Measurements from ENCODE around the gene PSD2. TPM values are rescaled to one million over a fixed set of nuclear protein-coding genes. Genes with fewer than 3 reads are reported as not detected.

PSD2 gene
- total and polyA plus RNA-seq, 2 donors: 0.82 to 0.90 TPM

DNA sequence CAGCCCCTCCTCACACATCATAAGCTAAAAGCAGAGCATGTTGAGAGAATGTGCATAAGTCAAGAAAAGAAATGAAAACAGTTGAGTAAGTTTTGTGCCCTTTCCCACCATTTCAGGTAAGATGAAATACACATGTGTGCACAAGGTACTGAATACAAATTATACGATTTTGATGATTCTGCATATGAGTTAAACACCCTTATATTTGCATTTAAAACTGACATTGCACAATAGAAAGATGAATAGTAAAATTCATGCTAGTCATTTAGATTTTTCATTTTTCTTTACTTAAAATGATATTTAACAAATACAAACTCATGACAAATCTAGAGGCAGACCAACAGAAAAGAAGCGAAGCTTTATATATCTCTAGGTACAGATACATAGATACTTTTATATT lies 24.9 kb upstream of the PSD2 start:
- WGBS: 95% methylated on average over 2 of the region's 2 CpGs
- Histone ChIP-seq H3K27ac (ENCODE audit: low read depth in 1 of 2, low read length in 1 of 2) (no peak overlapping the region), H3K4me1 (ENCODE audit: control insufficient read depth in 2 of 2, insufficient read depth in 2 of 2, low read length in 2 of 2) (peaks cover 0 to 8% of the 10 kb centered on the region in 2 donors), H3K9me3 (ENCODE audit: control insufficient read depth in 2 of 2, insufficient read depth in 1 of 2, low read length in 1 of 2) (no peaks in the 10 kb centered on the region), H3K36me3 (ENCODE audit: control insufficient read depth in 2 of 2, insufficient read depth in 2 of 2, low read length in 1 of 2) (no peaks in the 10 kb centered on the region), H3K4me3 (ENCODE audit: low read length in 2 of 2) (no peak overlapping the region), H3K27me3 (ENCODE audit: control insufficient read depth in 2 of 2, insufficient read depth in 1 of 2, low read length in 1 of 2) (peaks cover 0 to 10% of the 10 kb centered on the region in 2 donors)
- DNase-seq (ENCODE audit: low read depth in 6 of 9, low spot score in 9 of 9): no peak

GRCh38 chr5:139772089-139772791 lies 23.4 kb upstream of the PSD2 start:
- 97% methylated on average over 8 of the region's 8 CpGs for WGBS

DNA sequence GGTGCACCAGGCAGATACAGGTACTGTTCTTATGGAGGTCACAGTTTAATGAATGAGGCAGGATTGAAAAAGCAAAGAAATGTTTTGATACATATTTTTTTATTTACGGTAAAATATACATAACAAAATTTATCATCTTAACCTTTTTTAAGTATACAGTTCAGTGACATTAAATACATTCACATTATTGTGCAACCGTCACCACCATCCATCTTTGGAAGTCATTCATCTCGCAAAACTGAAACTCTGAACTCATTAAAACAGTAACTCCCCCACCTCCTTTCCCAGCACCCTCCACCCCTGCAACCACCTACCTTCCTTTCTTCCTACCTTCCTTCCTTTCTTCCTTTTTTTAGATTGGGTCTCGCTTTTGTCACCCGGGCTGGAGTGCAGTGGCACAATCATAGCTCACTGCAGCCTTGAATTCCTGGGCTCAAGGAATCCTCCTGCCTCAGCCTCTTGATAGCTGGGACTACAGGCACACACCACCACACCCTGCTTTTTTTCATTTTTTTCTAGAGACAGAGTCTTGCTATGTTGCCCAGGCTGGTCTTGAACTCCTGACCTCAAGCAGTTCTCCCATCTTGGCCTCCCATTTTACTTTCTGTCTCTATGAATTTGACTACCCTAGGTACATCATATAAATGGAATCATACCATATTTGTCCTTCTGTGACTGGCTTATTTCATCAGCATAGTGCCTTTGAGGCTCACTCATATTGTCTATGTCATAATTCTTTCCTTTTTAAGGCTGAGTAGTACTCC lies 22.5 kb upstream of the PSD2 start:
- Histone ChIP-seq H3K9me3 (ENCODE audit: control insufficient read depth in 2 of 2, insufficient read depth in 1 of 2, low read length in 1 of 2) (no peaks in the 10 kb centered on the region), H3K27ac (ENCODE audit: low read depth in 1 of 2, low read length in 1 of 2) (no peak overlapping the region), H3K27me3 (ENCODE audit: control insufficient read depth in 2 of 2, insufficient read depth in 1 of 2, low read length in 1 of 2) (peaks cover 0 to 15% of the 10 kb centered on the region in 2 donors), H3K4me1 (ENCODE audit: control insufficient read depth in 2 of 2, insufficient read depth in 2 of 2, low read length in 2 of 2) (peaks cover 0 to 3% of the 10 kb centered on the region in 2 donors), H3K36me3 (ENCODE audit: control insufficient read depth in 2 of 2, insufficient read depth in 2 of 2, low read length in 1 of 2) (no peaks in the 10 kb centered on the region), H3K4me3 (ENCODE audit: low read length in 2 of 2) (no peak overlapping the region)
- WGBS: 88% methylated on average over 5 of the region's 5 CpGs
- no peak for DNase-seq (ENCODE audit: low read depth in 6 of 9, low spot score in 9 of 9)

More at GRCh38 chr5:139772089-139772791, 23.4 kb upstream of the PSD2 start:
- Histone ChIP-seq H3K27ac (ENCODE audit: low read depth in 1 of 2, low read length in 1 of 2) (no peak overlapping the region), H3K9me3 (ENCODE audit: control insufficient read depth in 2 of 2, insufficient read depth in 1 of 2, low read length in 1 of 2) (no peaks in the 10 kb centered on the region), H3K27me3 (ENCODE audit: control insufficient read depth in 2 of 2, insufficient read depth in 1 of 2, low read length in 1 of 2) (peaks cover 0 to 13% of the 10 kb centered on the region in 2 donors), H3K4me3 (ENCODE audit: low read length in 2 of 2) (no peak overlapping the region), H3K4me1 (ENCODE audit: control insufficient read depth in 2 of 2, insufficient read depth in 2 of 2, low read length in 2 of 2) (peaks cover 0 to 3% of the 10 kb centered on the region in 2 donors), H3K36me3 (ENCODE audit: control insufficient read depth in 2 of 2, insufficient read depth in 2 of 2, low read length in 1 of 2) (no peaks in the 10 kb centered on the region)
- no peak for DNase-seq (ENCODE audit: low read depth in 6 of 9, low spot score in 9 of 9)

GRCh38 chr5:139774980-139775661 lies 20.5 kb upstream of the PSD2 start:
- Histone ChIP-seq H3K9me3 (ENCODE audit: control insufficient read depth in 2 of 2, insufficient read depth in 1 of 2, low read length in 1 of 2) (no peaks in the 10 kb centered on the region), H3K27me3 (ENCODE audit: control insufficient read depth in 2 of 2, insufficient read depth in 1 of 2, low read length in 1 of 2) (peaks cover 0 to 17% of the 10 kb centered on the region in 2 donors), H3K27ac (ENCODE audit: low read depth in 1 of 2, low read length in 1 of 2) (no peak overlapping the region), H3K36me3 (ENCODE audit: control insufficient read depth in 2 of 2, insufficient read depth in 2 of 2, low read length in 1 of 2) (no peaks in the 10 kb centered on the region), H3K4me3 (ENCODE audit: low read length in 2 of 2) (no peak overlapping the region), H3K4me1 (ENCODE audit: control insufficient read depth in 2 of 2, insufficient read depth in 2 of 2, low read length in 2 of 2) (peaks cover 0 to 3% of the 10 kb centered on the region in 2 donors)
- DNase-seq (ENCODE audit: low read depth in 6 of 9, low spot score in 9 of 9): peak in 6 of 9 donors; percentile 50 to 73 (median 61)
- 25% methylated on average over 32 of the region's 32 CpGs for WGBS

GRCh38 chr5:139775872-139776271 lies 19.7 kb upstream of the PSD2 start:
- Histone ChIP-seq H3K9me3 (ENCODE audit: control insufficient read depth in 2 of 2, insufficient read depth in 1 of 2, low read length in 1 of 2) (no peaks in the 10 kb centered on the region), H3K4me3 (ENCODE audit: low read length in 2 of 2) (no peak overlapping the region), H3K27ac (ENCODE audit: low read depth in 1 of 2, low read length in 1 of 2) (no peak overlapping the region), H3K27me3 (ENCODE audit: control insufficient read depth in 2 of 2, insufficient read depth in 1 of 2, low read length in 1 of 2) (peaks cover 0 to 17% of the 10 kb centered on the region in 2 donors), H3K4me1 (ENCODE audit: control insufficient read depth in 2 of 2, insufficient read depth in 2 of 2, low read length in 2 of 2) (peaks cover 0 to 3% of the 10 kb centered on the region in 2 donors), H3K36me3 (ENCODE audit: control insufficient read depth in 2 of 2, insufficient read depth in 2 of 2, low read length in 1 of 2) (no peaks in the 10 kb centered on the region)
- DNase-seq (ENCODE audit: low read depth in 6 of 9, low spot score in 9 of 9): no peak
- WGBS: 96% methylated on average over 7 of the region's 7 CpGs

- peaks cover 0 to 17% of the 10 kb centered on the region in 2 donors for H3K27me3 ChIP-seq (ENCODE audit: control insufficient read depth in 2 of 2, insufficient read depth in 1 of 2, low read length in 1 of 2)
- no peaks in the 10 kb centered on the region for H3K9me3 ChIP-seq (ENCODE audit: control insufficient read depth in 2 of 2, insufficient read depth in 1 of 2, low read length in 1 of 2)
- H3K4me1 ChIP-seq (ENCODE audit: control insufficient read depth in 2 of 2, insufficient read depth in 2 of 2, low read length in 2 of 2): peaks cover 0 to 3% of the 10 kb centered on the region in 2 donors
- 94% methylated on average over 1 of the region's 1 CpG for WGBS
- no peak for DNase-seq (ENCODE audit: low read depth in 6 of 9, low spot score in 9 of 9)
- no peaks in the 10 kb centered on the region for H3K36me3 ChIP-seq (ENCODE audit: control insufficient read depth in 2 of 2, insufficient read depth in 2 of 2, low read length in 1 of 2)
- H3K4me3 ChIP-seq (ENCODE audit: low read length in 2 of 2): no peak overlapping the region
- H3K27ac ChIP-seq (ENCODE audit: low read depth in 1 of 2, low read length in 1 of 2): no peak overlapping the region
Measured at GRCh38 chr5:139776861-139777260, 18.7 kb upstream of the PSD2 start.

DNA sequence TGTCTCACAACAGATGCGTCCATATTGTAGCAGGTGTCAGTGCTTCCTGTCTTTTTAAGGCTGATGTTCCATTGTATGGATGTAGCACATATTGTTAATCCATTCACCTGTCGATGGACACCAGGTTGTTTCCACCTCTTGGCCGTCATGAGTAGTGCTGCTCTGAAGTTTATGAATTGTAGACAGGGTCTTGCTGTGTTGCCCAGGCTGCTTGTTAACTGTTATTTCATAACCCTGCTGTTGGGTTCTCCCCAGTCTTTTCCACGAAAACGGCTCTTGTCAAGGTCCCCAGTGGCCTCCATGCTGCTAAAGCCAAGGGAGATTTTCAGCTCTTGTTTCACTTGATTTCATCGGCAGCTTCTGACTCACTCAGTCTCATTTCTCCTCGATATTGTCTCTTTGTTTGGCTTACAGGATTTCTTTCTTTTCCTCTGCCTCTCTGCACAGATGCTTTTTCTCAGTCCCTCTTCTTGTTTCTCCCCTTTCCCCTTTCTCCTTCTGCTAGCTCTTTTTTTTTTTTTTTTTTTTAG lies 12.1 kb upstream of the PSD2 start:
- no peaks in the 10 kb centered on the region for H3K36me3 ChIP-seq (ENCODE audit: control insufficient read depth in 2 of 2, insufficient read depth in 2 of 2, low read length in 1 of 2)
- H3K9me3 ChIP-seq (ENCODE audit: control insufficient read depth in 2 of 2, insufficient read depth in 1 of 2, low read length in 1 of 2): peaks cover 0 to 3% of the 10 kb centered on the region in 2 donors
- no peak overlapping the region for H3K4me3 ChIP-seq (ENCODE audit: low read length in 2 of 2)
- DNase-seq (ENCODE audit: low read depth in 6 of 9, low spot score in 9 of 9): no peak
- WGBS: 92% methylated on average over 7 of the region's 7 CpGs
- H3K4me1 ChIP-seq (ENCODE audit: control insufficient read depth in 2 of 2, insufficient read depth in 2 of 2, low read length in 2 of 2): peaks cover 0 to 7% of the 10 kb centered on the region in 2 donors
- H3K27me3 ChIP-seq (ENCODE audit: control insufficient read depth in 2 of 2, insufficient read depth in 1 of 2, low read length in 1 of 2): peaks cover 5 to 38% of the 10 kb centered on the region in 2 donors
- H3K27ac ChIP-seq (ENCODE audit: low read depth in 1 of 2, low read length in 1 of 2): no peak overlapping the region

DNA sequence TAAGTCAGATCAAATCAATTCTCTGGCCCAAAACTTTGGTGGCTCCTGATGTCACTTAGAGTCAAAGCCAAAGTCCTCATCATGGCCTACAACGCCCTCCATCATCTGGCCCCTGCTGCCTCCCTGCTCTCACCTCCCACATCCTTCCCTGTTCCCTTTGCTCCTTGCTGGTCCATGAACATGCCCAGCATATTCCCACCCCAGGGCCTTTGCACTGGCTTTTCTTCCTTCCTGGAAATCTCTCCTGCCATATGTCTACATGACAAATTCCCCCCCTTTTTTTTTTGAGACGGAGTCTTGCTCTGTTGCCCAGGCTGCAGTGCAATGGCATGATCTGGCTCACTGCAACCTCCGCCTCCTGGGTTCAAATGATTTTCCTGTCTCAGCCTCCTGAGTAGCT lies 11.1 kb upstream of the PSD2 start:
- Histone ChIP-seq H3K4me3 (ENCODE audit: low read length in 2 of 2) (no peak overlapping the region), H3K9me3 (ENCODE audit: control insufficient read depth in 2 of 2, insufficient read depth in 1 of 2, low read length in 1 of 2) (peaks cover 0 to 3% of the 10 kb centered on the region in 2 donors), H3K27ac (ENCODE audit: low read depth in 1 of 2, low read length in 1 of 2) (no peak overlapping the region), H3K36me3 (ENCODE audit: control insufficient read depth in 2 of 2, insufficient read depth in 2 of 2, low read length in 1 of 2) (no peaks in the 10 kb centered on the region), H3K4me1 (ENCODE audit: control insufficient read depth in 2 of 2, insufficient read depth in 2 of 2, low read length in 2 of 2) (peaks cover 0 to 7% of the 10 kb centered on the region in 2 donors), H3K27me3 (ENCODE audit: control insufficient read depth in 2 of 2, insufficient read depth in 1 of 2, low read length in 1 of 2) (peaks cover 9 to 46% of the 10 kb centered on the region in 2 donors)
- WGBS: 98% methylated on average over 3 of the region's 3 CpGs
- DNase-seq (ENCODE audit: low read depth in 6 of 9, low spot score in 9 of 9): no peak

- H3K27ac ChIP-seq (ENCODE audit: low read depth in 1 of 2, low read length in 1 of 2): no peak overlapping the region
- no peaks in the 10 kb centered on the region for H3K36me3 ChIP-seq (ENCODE audit: control insufficient read depth in 2 of 2, insufficient read depth in 2 of 2, low read length in 1 of 2)
- peaks cover 0 to 7% of the 10 kb centered on the region in 2 donors for H3K4me1 ChIP-seq (ENCODE audit: control insufficient read depth in 2 of 2, insufficient read depth in 2 of 2, low read length in 2 of 2)
- whole genome bisulfite sequencing: 29% methylated on average over 5 of the region's 5 CpGs
- H3K9me3 ChIP-seq (ENCODE audit: control insufficient read depth in 2 of 2, insufficient read depth in 1 of 2, low read length in 1 of 2): peaks cover 0 to 3% of the 10 kb centered on the region in 2 donors
- H3K27me3 ChIP-seq (ENCODE audit: control insufficient read depth in 2 of 2, insufficient read depth in 1 of 2, low read length in 1 of 2): peaks cover 10 to 73% of the 10 kb centered on the region in 2 donors
- DNase-seq (ENCODE audit: low read depth in 6 of 9, low spot score in 9 of 9): no peak
- H3K4me3 ChIP-seq (ENCODE audit: low read length in 2 of 2): no peak overlapping the region
Measured at GRCh38 chr5:139787257-139787567, 8.4 kb upstream of the PSD2 start.
